ENCODE data around the gene IL31RA.

DNA sequence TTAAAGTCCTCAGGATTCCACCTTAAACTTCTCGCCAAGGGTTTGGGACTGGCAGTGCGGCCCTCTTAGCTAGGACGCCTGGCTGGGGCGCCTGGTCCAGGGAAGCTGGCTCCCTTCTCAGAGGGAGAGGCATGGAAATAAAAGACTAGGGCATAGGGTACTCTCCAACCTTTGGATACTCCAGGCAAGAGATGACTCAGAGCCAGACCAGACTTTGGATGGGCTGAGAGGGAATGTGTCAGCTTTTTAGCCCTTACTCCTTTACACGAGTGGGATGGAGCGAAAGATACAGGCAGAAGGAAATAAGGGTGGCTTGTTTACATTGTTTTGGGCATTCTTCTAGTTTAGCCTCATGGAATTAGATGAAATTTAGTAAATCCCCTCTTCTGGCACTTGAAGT is 48.2 kb downstream of the IL31RA start:
- TF ChIP-seq, protein P1, sequence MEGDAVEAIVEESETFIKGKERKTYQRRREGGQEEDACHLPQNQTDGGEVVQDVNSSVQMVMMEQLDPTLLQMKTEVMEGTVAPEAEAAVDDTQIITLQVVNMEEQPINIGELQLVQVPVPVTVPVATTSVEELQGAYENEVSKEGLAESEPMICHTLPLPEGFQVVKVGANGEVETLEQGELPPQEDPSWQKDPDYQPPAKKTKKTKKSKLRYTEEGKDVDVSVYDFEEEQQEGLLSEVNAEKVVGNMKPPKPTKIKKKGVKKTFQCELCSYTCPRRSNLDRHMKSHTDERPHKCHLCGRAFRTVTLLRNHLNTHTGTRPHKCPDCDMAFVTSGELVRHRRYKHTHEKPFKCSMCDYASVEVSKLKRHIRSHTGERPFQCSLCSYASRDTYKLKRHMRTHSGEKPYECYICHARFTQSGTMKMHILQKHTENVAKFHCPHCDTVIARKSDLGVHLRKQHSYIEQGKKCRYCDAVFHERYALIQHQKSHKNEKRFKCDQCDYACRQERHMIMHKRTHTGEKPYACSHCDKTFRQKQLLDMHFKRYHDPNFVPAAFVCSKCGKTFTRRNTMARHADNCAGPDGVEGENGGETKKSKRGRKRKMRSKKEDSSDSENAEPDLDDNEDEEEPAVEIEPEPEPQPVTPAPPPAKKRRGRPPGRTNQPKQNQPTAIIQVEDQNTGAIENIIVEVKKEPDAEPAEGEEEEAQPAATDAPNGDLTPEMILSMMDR (IDR thresholded peaks at IDR 0.05) = no peak
- no peak for TF ChIP-seq EP300 (IDR thresholded peaks at IDR 0.05)

Measured in suprapubic skin (tissue), 3 donors.